Cardiac muscle cell (in vitro differentiated cells and primary cell): ENCODE data around the gene TGFB2. TPM values are rescaled to one million over a fixed set of nuclear protein-coding genes. Genes with fewer than 3 reads are reported as not detected.

Experiments
- DNase-seq, 2 donors: peaks; one replicate each; pipeline versions ENCODE4 v3.0.0 to v3.0.0-alpha.2; 2010 to 2017; ENCODE audit warnings: low read depth in 1 of 2, low spot score in 1 of 2
- H3K27ac ChIP-seq: fragments of 200-600 bp; sonication (generic); 2 replicates; pipeline ENCODE4 v1.5.1; 2016
- H3K27me3 ChIP-seq: fragments of 200-600 bp; sonication (generic); 2 replicates; pipeline ENCODE4 v1.6.0; 2016; ENCODE audit warnings: control low read depth
- H3K36me3 ChIP-seq: fragments of 200-600 bp; sonication (generic); 2 replicates; pipeline ENCODE4 v1.5.1; 2016; ENCODE audit warnings: control low read depth
- H3K4me1 ChIP-seq: fragments of 200-600 bp; sonication (generic); 2 replicates; pipeline ENCODE4 v1.8.1; 2017; ENCODE audit warnings: low read depth, mild to moderate bottlenecking, mixed run types
- H3K4me3 ChIP-seq: fragments of 200-600 bp; sonication (generic); 2 replicates; pipeline ENCODE4 v1.5.1; 2016; ENCODE audit warnings: mild to moderate bottlenecking
- H3K9me3 ChIP-seq: fragments of 200-600 bp; sonication (generic); 2 replicates; pipeline ENCODE4 v1.5.1; 2017; ENCODE audit warnings: low read depth, mild to moderate bottlenecking, control low read depth
- polyA plus RNA-seq: library from polyadenylated mRNA; unstranded; fragments of >200 nt; fragmentation: Nextera tagmentation; extraction: Ambion mirVana; gene quantifications from 2 replicates; pipeline ENCODE4 v1.2.1, GENCODE V29; 2016
- total RNA-seq: library from RNA; depleted of rRNA; stranded (reverse); fragments of >200 nt; gene quantifications from 2 replicates; pipeline ENCODE4 v1.2.3, GENCODE V29; 2016
- TF ChIP-seq, protein P1 (sequence below): IDR thresholded peaks from 2 replicates; pipeline ENCODE4 v1.5.1; 2012; ENCODE audit warnings: low read depth, mild to moderate bottlenecking, low read length

The TGFB2 gene
- total and polyA plus RNA-seq, 2 experiments from 2014 or later, result 132 to 171 TPM

DNA sequence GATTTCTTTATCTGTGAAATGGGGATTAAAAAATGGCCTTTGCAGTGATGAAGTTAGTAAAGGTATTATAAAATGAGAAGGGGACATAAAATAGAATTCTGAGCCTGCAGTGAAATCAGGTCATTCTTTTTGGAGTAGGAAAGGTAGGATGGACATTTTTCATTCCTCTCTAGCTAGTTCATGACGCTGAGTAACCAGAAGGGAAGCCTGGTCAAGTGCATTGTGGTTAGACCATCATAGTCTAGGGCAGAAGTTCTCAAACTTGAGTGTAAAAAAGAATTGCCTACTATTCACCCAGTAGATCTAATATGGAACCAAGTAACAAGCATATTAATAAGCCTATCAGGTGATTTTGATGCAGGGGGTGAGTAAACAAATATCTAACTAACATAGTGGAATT, 50.8 kb downstream of the TGFB2 start:
- no peaks in the 10 kb centered on the region for H3K9me3 ChIP-seq
- H3K36me3 ChIP-seq, result peaks cover 13% of the 10 kb centered on the region
- DNase-seq, result no peak
- H3K27me3 ChIP-seq, result no peaks in the 10 kb centered on the region
- H3K27ac ChIP-seq, result peak overlapping the region; percentile 47
- H3K4me3 ChIP-seq, result no peak overlapping the region
- TF ChIP-seq, protein P1, sequence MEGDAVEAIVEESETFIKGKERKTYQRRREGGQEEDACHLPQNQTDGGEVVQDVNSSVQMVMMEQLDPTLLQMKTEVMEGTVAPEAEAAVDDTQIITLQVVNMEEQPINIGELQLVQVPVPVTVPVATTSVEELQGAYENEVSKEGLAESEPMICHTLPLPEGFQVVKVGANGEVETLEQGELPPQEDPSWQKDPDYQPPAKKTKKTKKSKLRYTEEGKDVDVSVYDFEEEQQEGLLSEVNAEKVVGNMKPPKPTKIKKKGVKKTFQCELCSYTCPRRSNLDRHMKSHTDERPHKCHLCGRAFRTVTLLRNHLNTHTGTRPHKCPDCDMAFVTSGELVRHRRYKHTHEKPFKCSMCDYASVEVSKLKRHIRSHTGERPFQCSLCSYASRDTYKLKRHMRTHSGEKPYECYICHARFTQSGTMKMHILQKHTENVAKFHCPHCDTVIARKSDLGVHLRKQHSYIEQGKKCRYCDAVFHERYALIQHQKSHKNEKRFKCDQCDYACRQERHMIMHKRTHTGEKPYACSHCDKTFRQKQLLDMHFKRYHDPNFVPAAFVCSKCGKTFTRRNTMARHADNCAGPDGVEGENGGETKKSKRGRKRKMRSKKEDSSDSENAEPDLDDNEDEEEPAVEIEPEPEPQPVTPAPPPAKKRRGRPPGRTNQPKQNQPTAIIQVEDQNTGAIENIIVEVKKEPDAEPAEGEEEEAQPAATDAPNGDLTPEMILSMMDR, result no peak
- peaks cover 35% of the 10 kb centered on the region for H3K4me1 ChIP-seq

DNA sequence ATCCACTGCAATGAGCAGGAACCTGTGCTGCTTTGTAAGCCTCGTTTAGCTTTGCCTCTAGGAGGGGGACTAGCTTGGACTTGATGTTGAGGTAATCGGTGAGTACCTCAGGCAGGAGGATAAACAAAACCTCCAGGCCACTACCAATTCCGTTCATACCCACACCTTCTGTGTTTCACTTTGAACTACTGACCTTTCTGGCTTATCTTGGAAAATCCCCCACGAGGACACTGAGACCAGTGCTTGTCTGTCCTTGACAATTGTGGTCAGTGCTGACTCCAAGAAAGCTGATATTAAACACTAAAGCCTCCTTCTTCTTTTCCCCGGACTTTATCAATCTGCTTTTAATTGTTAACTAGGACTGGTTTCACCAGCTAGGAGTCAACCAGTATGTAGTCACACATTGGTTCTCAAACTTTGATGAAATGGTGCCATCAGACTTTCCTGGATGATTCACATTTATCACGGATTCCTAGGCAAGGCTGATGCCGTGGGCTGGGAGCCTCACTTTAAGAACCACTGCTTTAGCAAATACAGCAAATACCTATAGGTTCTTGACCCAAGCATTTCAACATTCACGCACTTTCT, 52.7 kb downstream of the TGFB2 start:
- Histone ChIP-seq H3K4me1 (peaks cover 47% of the 10 kb centered on the region), H3K36me3 (peaks cover 15% of the 10 kb centered on the region), H3K27me3 (no peaks in the 10 kb centered on the region), H3K9me3 (no peaks in the 10 kb centered on the region), H3K27ac (peak overlapping the region; percentile 10), H3K4me3 (no peak overlapping the region)
- TF ChIP-seq, protein P1, result no peak
- peak; percentile 36 to 57 for DNase-seq

DNA sequence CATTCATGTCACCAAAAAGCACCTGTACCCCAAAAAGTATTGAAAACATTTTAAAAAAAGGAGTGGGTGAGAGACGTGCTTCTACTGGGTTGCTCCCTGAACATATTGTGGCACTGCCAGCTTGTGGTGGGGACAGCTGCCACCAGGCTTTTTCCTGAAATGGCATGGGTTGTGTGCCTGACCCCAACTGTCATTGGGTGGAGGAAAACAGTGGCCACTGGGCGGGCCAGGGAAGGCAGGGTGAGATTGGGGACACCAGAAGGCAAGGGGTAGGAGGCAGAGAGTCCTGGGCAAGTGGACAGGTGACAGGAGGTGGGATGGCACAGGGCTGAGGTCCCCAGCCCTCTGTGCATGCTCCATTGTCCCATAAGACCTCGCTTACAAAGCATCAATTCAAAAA, 55.5 kb downstream of the TGFB2 start:
- no peak for DNase-seq
- Histone ChIP-seq H3K9me3 (no peaks in the 10 kb centered on the region), H3K36me3 (peaks cover 18% of the 10 kb centered on the region), H3K27me3 (no peaks in the 10 kb centered on the region), H3K4me1 (peaks cover 35% of the 10 kb centered on the region), H3K27ac (peak overlapping the region; percentile 76), H3K4me3 (no peak overlapping the region)
- TF ChIP-seq, protein P1, result no peak

DNA sequence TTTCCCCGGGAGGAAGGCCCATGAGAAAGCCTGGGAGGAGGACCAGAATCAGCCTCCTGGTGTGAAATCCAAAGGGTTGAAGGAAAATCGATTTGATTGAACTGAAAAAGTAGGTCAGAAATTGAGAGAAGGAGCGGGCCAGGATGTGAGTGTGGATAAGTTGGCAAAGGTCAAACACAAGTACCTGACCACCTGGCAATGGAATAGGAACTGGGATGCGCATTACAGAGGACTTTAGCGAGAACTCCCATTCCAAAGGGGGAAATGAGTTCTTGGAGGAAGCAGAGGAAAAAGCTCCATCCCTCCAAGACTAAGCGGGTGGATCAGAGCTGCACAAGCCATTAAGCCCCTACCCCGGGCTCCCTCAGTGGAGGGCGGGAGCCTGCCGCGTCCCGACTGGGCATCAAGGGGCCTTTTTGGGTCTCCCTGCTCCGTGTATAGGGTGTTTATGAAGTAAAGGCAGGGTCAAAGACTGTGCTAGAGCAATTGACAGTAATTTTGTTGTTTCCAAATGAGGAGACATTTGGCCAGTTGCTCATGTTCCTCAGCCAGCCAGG, 56.4 kb downstream of the TGFB2 start:
- H3K27me3 ChIP-seq, result no peaks in the 10 kb centered on the region
- H3K9me3 ChIP-seq, result no peaks in the 10 kb centered on the region
- H3K4me1 ChIP-seq, result peaks cover 35% of the 10 kb centered on the region
- TF ChIP-seq, protein P1, result no peak
- no peak for DNase-seq
- peaks cover 26% of the 10 kb centered on the region for H3K36me3 ChIP-seq
- no peak overlapping the region for H3K4me3 ChIP-seq
- H3K27ac ChIP-seq, result peak overlapping the region; percentile 76

DNA sequence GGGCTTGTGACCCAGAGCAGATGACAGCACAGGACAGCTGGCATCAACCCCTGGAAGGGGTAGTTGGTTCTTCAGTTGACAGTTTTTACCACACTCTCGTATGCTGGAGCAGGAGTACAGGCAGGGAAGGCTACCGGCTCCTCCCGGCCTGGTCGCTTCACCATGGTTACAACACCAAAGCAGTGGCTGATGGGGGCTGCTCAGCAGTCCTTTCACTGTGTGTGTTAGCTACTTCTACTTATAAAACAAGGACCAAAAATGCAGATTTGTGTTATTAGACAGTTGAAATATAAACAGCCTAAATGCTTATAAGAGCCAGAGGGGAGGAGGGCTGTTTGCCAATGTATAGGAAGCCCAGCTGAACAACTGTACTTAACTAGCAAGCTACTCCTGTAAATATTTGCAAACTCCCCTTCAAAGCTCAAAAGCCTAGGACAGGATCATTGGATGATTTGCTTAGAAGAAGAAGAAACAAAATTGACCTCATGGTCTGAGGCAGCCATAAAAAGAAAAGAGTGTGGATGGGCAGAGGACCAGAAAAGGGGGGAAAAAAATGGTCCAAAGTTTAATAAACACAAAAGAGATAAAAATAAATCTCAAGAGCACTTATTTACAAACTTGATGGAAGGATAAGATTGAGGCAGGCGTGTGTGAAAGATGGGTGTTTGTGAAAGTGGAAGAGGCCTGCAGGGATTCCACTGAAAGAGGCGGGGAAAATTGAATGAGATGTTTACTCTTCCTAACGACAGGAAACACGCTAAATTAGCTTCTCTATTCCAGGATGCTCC, 57.1 kb downstream of the TGFB2 start:
- no peak overlapping the region for H3K4me3 ChIP-seq
- TF ChIP-seq, protein P1, result no peak
- peaks cover 33% of the 10 kb centered on the region for H3K36me3 ChIP-seq
- H3K27ac ChIP-seq, result peak overlapping the region; percentile 76
- DNase-seq, result no peak
- peaks cover 35% of the 10 kb centered on the region for H3K4me1 ChIP-seq
- H3K9me3 ChIP-seq, result no peaks in the 10 kb centered on the region
- no peaks in the 10 kb centered on the region for H3K27me3 ChIP-seq
